Gastroesophageal sphincter (tissue), 4 donors: ENCODE data around the gene EEF1AKMT3. TPM values are rescaled to one million over a fixed set of nuclear protein-coding genes. Genes with fewer than 3 reads are reported as not detected.

Experiments
- ATAC-seq: fragments of 150-250 bp; one replicate; pipeline ENCODE4 v1.9.1; 2016; ENCODE audit warnings: mild to moderate bottlenecking, moderate library complexity
- H3K27ac ChIP-seq, 4 donors: fragments of 200-600 bp; sonication (generic) in 3 of 4; 1 replicate in 3 of 4; 2 replicates in 1 of 4; pipeline ENCODE4 v1.5.1; 2016 to 2019
- H3K27me3 ChIP-seq: fragments of 200-600 bp; sonication (generic); one replicate; pipeline ENCODE4 v1.5.1; 2019
- H3K36me3 ChIP-seq, 2 donors: fragments of 200-600 bp; sonication (generic); one replicate each; pipeline ENCODE4 v1.5.1; 2019; ENCODE audit warnings: control low read depth in 1 of 2
- H3K4me1 ChIP-seq, 3 donors: fragments of 200-600 bp; sonication (generic); 1 replicate in 2 of 3; 2 replicates in 1 of 3; pipeline ENCODE4 v1.5.1; 2016 to 2019; ENCODE audit warnings: control low read depth in 2 of 3
- H3K4me3 ChIP-seq, 2 donors: fragments of 200-600 bp; sonication (generic); one replicate each; pipeline ENCODE4 v1.5.1; 2019; ENCODE audit warnings: mild to moderate bottlenecking in 1 of 2, moderate library complexity in 1 of 2
- H3K9me3 ChIP-seq, 3 donors: fragments of 200-600 bp; sonication (generic); one replicate each; pipeline ENCODE4 v1.5.1; 2017 to 2019; ENCODE audit warnings: control low read depth in 2 of 3
- EP300 ChIP-seq: sonication (generic); formaldehyde crosslinking; IDR thresholded peaks from one replicate; pipeline ENCODE4 v1.6.1; 2017; ENCODE audit warnings: antibody characterized with exemption, mild to moderate bottlenecking
- POLR2A ChIP-seq, 2 donors: fragments of 450-650 bp; IDR thresholded peaks; one replicate each; pipeline ENCODE4 v1.6.1; 2017; ENCODE audit warnings: antibody characterized with exemption in 2 of 2, mild to moderate bottlenecking in 2 of 2, moderate library complexity in 1 of 2
- POLR2AphosphoS5 ChIP-seq: sonication (generic); formaldehyde crosslinking; IDR thresholded peaks from one replicate; pipeline ENCODE4 v1.6.1; 2017; ENCODE audit warnings: antibody characterized with exemption
- WGBS, 2 donors: methylation state at CpG; one replicate each; pipeline ENCODE4 v1.1.5; 2018; ENCODE audit warnings: low coverage in 1 of 2; 5-methylcytosine and 5-hydroxymethylcytosine counted together
- total RNA-seq, 4 donors: library from RNA; depleted of rRNA; stranded (reverse); fragments of >200 nt; gene quantifications; one replicate each; pipeline ENCODE4 v1.1.0, GENCODE V29; 2016
- TF ChIP-seq, protein P1 (sequence below), 4 experiments: fragments of 200-600 bp in 2 of 4; fragments of 450-650 bp in 2 of 4; sonication (generic) in 1 of 4; IDR thresholded peaks; one replicate each; pipeline ENCODE4 v1.5.1; 2017 to 2019; ENCODE audit warnings: antibody characterized with exemption in 4 of 4, mild to moderate bottlenecking in 2 of 4, moderate library complexity in 2 of 4

EEF1AKMT3 gene
- total RNA-seq, 4 donors from 2014 or later: 10.8 to 19.5 (median 11.7) TPM

DNA sequence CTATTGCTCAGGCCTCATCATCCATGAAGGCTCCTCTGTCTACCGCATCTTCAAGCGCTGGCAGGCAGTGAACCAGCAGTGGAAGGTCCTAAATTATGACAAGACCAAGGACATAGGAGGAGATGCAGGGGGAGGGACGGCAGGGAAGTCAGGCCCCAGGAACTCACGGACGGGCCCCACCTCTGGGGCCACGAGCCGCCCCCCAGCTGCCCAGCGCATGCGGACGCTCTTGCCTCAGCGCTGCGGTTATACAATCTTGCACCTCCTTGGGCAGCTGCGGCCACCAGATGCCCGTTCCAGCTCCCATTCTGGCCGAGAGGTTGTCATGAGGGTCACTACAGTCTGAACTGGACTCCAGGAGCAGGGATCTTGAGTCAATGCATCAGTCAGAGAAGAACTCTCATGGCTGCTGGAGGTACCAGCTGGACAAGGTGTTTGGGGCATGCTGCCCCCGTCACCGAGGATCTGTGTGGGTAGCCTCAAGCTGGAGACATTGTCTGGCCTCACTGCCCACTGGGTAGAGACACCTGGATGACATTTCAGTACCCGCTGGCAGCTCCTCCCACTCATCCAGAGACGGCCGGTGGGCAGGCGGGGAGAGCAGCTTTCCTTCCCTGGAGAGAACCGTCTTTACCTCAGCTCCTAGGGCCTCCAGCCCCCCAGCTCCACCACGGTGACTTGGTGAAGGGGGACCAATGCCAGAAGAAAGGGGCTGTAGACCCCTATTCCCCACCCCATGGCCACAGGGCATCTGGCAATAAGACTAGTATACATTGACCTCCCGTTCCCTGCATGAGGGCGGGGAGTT, 13.7 kb upstream of the EEF1AKMT3 start:
- TF ChIP-seq POLR2A (IDR thresholded peaks at IDR 0.05) (no peak), POLR2AphosphoS5 (no peak), EP300 (no peak)
- TF ChIP-seq, protein P1, sequence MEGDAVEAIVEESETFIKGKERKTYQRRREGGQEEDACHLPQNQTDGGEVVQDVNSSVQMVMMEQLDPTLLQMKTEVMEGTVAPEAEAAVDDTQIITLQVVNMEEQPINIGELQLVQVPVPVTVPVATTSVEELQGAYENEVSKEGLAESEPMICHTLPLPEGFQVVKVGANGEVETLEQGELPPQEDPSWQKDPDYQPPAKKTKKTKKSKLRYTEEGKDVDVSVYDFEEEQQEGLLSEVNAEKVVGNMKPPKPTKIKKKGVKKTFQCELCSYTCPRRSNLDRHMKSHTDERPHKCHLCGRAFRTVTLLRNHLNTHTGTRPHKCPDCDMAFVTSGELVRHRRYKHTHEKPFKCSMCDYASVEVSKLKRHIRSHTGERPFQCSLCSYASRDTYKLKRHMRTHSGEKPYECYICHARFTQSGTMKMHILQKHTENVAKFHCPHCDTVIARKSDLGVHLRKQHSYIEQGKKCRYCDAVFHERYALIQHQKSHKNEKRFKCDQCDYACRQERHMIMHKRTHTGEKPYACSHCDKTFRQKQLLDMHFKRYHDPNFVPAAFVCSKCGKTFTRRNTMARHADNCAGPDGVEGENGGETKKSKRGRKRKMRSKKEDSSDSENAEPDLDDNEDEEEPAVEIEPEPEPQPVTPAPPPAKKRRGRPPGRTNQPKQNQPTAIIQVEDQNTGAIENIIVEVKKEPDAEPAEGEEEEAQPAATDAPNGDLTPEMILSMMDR (IDR thresholded peaks at IDR 0.05): no peak
- H3K9me3 ChIP-seq: no peaks in the 10 kb centered on the region
- H3K27ac ChIP-seq: no peak overlapping the region
- no peak for ATAC-seq
- H3K4me3 ChIP-seq: no peak overlapping the region
- H3K4me1 ChIP-seq: peaks cover 0 to 23% (median 6%) of the 10 kb centered on the region in 3 donors
- peaks cover 34% of the 10 kb centered on the region for H3K27me3 ChIP-seq
- peaks cover 0 to 38% of the 10 kb centered on the region in 2 donors for H3K36me3 ChIP-seq
- WGBS, 2 donors: 50% methylated on average over 2 of the region's 25 CpGs; no CpG with 5 or more reads in 1 of the 2 donors

DNA sequence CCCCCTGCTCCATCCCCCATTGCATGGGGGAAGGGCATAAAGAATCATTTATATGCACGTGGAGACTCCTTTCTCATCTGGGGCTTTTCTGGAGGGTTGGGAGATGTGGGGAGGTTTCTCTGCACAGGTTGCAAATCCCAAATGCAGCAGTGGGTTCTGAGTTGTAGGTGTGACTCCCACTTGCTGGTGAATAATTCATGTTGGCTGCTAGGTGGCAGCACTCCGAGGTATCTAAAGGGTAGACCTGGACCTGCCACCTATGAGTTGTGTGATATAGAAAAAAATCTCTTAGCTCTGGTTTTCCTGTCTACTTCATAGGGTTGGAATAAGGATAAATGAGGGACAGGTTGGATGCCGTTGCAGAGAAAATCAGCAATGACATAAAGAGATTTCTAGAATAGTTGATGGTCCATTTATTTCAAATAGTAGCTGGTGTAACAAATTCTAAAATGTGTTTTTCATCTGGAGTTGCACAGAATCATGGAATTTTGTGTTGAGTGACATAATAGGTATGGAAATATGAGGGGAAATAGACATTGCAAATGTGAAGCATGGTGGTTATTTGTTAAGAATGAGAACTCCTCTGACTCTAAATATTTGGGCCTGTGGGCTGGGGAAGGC, 12.9 kb upstream of the EEF1AKMT3 start:
- no peak for ATAC-seq

DNA sequence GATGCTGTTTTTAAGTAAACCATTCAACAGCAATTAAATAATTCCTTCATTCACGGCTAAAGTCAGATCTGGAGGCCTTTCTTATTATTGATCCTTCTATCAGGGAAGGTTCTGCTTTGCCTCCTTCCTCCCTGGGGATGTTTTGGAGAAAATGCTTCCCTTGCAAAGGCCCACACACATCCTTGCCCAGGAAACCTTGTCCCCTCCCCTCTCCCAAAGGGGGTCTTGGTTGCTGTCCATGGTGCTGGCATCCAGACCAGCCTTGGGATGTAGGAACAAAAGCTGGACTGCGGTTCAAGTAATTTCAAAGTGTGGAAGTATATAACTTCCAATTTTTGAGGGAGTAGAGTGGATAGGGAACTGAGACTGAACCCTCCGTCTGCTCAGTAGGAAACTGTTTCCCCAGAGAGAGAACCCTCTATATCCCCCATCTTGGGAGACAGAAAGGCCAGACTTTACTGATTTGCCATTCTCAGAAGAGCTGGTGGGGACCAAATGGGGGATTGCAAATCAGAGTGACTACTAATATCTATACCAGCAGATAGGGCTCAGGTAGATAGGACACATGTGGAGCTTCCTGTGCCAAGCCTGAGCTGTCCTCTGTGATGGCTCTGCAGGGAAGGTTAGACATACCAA, 11.9 kb upstream of the EEF1AKMT3 start:
- 92% methylated on average over 2 of the region's 3 CpGs; no CpG with 5 or more reads in 1 of the 2 donors for WGBS, 2 donors
- Histone ChIP-seq H3K27me3 (peaks cover 51% of the 10 kb centered on the region), H3K27ac (no peak overlapping the region), H3K9me3 (no peaks in the 10 kb centered on the region), H3K4me3 (no peak overlapping the region), H3K4me1 (peaks cover 0 to 26% (median 18%) of the 10 kb centered on the region in 3 donors), H3K36me3 (peaks cover 0 to 38% of the 10 kb centered on the region in 2 donors)
- TF ChIP-seq, protein P1 (IDR thresholded peaks at IDR 0.05): no peak
- TF ChIP-seq POLR2AphosphoS5 (no peak), EP300 (no peak), POLR2A (IDR thresholded peaks at IDR 0.05) (no peak)
- ATAC-seq: no peak

More for the DNA sequence above, 12.9 kb upstream of the EEF1AKMT3 start:
- TF ChIP-seq EP300 (no peak), POLR2A (IDR thresholded peaks at IDR 0.05) (no peak), POLR2AphosphoS5 (no peak)
- TF ChIP-seq, protein P1 (IDR thresholded peaks at IDR 0.05): peak in 2 of 4 experiments; percentile 16 to 24
- peaks cover 0 to 38% of the 10 kb centered on the region in 2 donors for H3K36me3 ChIP-seq
- no peak overlapping the region for H3K27ac ChIP-seq
- WGBS, 2 donors: 36 to 100% methylated on average over 1 to 3 of the region's 3 CpGs
- H3K4me3 ChIP-seq: no peak overlapping the region
- peaks cover 0 to 21% (median 8%) of the 10 kb centered on the region in 3 donors for H3K4me1 ChIP-seq
- no peaks in the 10 kb centered on the region for H3K9me3 ChIP-seq
- H3K27me3 ChIP-seq: peaks cover 41% of the 10 kb centered on the region

DNA sequence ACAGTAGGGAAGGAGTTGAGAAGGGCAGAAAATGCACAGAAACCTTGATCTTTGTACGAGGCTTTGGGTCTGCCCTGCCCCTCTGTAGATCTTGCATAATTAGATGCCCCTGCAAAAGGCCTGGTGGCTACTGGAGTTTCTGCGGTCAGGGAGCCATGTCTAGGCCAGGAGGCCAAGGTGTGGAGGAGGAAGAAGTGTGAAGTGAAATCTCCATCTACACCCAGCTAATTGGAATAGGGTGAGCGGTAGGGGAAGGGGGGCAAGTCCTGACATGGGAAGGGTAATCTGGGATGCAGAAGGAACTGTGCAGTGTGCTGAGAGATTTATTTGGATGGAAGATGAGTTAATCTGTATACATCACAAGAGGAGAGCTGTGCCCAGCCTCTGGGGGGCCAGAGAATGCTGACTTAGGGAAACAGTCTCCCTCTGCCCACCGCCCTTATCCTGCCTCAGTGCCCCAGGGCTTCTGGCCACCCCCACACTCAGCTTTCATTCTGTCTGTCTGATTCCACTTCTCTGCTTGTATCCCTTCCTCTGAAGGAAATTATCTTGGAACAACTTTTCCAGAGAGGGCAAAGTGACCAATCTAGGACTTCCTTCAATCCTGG, 10.9 kb upstream of the EEF1AKMT3 start:
- peaks cover 62% of the 10 kb centered on the region for H3K27me3 ChIP-seq
- no peak for ATAC-seq
- H3K27ac ChIP-seq: no peak overlapping the region
- TF ChIP-seq POLR2A (IDR thresholded peaks at IDR 0.05) (no peak), EP300 (no peak), POLR2AphosphoS5 (no peak)
- TF ChIP-seq, protein P1 (IDR thresholded peaks at IDR 0.05): no peak
- H3K9me3 ChIP-seq: no peaks in the 10 kb centered on the region
- H3K4me1 ChIP-seq: peaks cover 0 to 28% (median 22%) of the 10 kb centered on the region in 3 donors
- WGBS, 2 donors: 89% methylated on average over 3 of the region's 4 CpGs; no CpG with 5 or more reads in 1 of the 2 donors
- no peak overlapping the region for H3K4me3 ChIP-seq
- H3K36me3 ChIP-seq: peaks cover 0 to 38% of the 10 kb centered on the region in 2 donors
